ENCODE results near the gene CPA1. TPM values are rescaled to one million over a fixed set of nuclear protein-coding genes. Genes with fewer than 3 reads are reported as not detected.

The CPA1 gene
- total and polyA plus RNA-seq, 8 donors: 0.34 to 1.5 (median 0.88) TPM; not detected in 1

GRCh38 chr7:130361681-130362080 is 18.6 kb upstream of the CPA1 start:
- H3K9me3 ChIP-seq: peaks cover 0 to 25% of the 10 kb centered on the region in 2 donors
- intact Hi-C loops (cut with DNase I): no loop called here
- DNase-seq (no peak), ATAC-seq (no peak)
- peaks cover 0 to 7% of the 10 kb centered on the region in 2 donors for H3K4me1 ChIP-seq
- TF ChIP-seq CTCF (IDR thresholded peaks at IDR 0.05): no peak
- H3K27me3 ChIP-seq: no peaks in the 10 kb centered on the region
- no peak overlapping the region for H3K4me3 ChIP-seq
- no peak overlapping the region for H3K27ac ChIP-seq
- no peaks in the 10 kb centered on the region for H3K36me3 ChIP-seq

GRCh38 chr7:130362251-130362816 is 18.0 kb upstream of the CPA1 start:
- intact Hi-C loops (cut with DNase I): no loop called here
- Histone ChIP-seq H3K27me3 (no peaks in the 10 kb centered on the region), H3K4me1 (peaks cover 0 to under 1% of the 10 kb centered on the region in 2 donors), H3K36me3 (no peaks in the 10 kb centered on the region), H3K4me3 (no peak overlapping the region), H3K9me3 (peaks cover 0 to 25% of the 10 kb centered on the region in 2 donors), H3K27ac (no peak overlapping the region)
- DNase-seq (peak in 1 of 4 donors; percentile 28), ATAC-seq (no peak)
- no peak for TF ChIP-seq CTCF (IDR thresholded peaks at IDR 0.05)

- Histone ChIP-seq H3K4me1 (no peaks in the 10 kb centered on the region), H3K36me3 (no peaks in the 10 kb centered on the region), H3K9me3 (peaks cover 0 to 25% of the 10 kb centered on the region in 2 donors), H3K4me3 (no peak overlapping the region), H3K27ac (no peak overlapping the region), H3K27me3 (no peaks in the 10 kb centered on the region)
- ATAC-seq (peak; percentile 82), DNase-seq (peak in 1 of 4 donors; percentile 41)
- no peak for TF ChIP-seq CTCF (IDR thresholded peaks at IDR 0.05)
- intact Hi-C loops (cut with DNase I): no loop called here
Measured at GRCh38 chr7:130363026-130363847, 17.1 kb upstream of the CPA1 start.

GRCh38 chr7:130364451-130364850 is 15.8 kb upstream of the CPA1 start:
- DNase-seq (no peak), ATAC-seq (no peak)
- no peak for TF ChIP-seq CTCF (IDR thresholded peaks at IDR 0.05)
- peaks cover 2 to 9% of the 10 kb centered on the region in 2 donors for H3K4me1 ChIP-seq
- intact Hi-C loops (cut with DNase I): no loop called here
- no peak overlapping the region for H3K27ac ChIP-seq
- H3K9me3 ChIP-seq: peaks cover 0 to 15% of the 10 kb centered on the region in 2 donors
- H3K27me3 ChIP-seq: no peaks in the 10 kb centered on the region
- H3K4me3 ChIP-seq: no peak overlapping the region
- no peaks in the 10 kb centered on the region for H3K36me3 ChIP-seq

GRCh38 chr7:130365088-130365487 is 15.2 kb upstream of the CPA1 start:
- intact Hi-C loops (cut with DNase I): no loop called here
- H3K36me3 ChIP-seq: no peaks in the 10 kb centered on the region
- H3K4me3 ChIP-seq: no peak overlapping the region
- DNase-seq: no peak
- no peak for TF ChIP-seq CTCF (IDR thresholded peaks at IDR 0.05)
- no peak overlapping the region for H3K27ac ChIP-seq
- peaks cover 0 to 8% of the 10 kb centered on the region in 2 donors for H3K9me3 ChIP-seq
- H3K27me3 ChIP-seq: no peaks in the 10 kb centered on the region
- H3K4me1 ChIP-seq: peaks cover 2 to 12% of the 10 kb centered on the region in 2 donors
- no peak for ATAC-seq
